ENCODE measurements around the gene CAMTA1.

Gene CAMTA1

GRCh38 chr1:7616953-7617352 is 831.7 kb downstream of the CAMTA1 start:
- Histone ChIP-seq H3K27ac (ENCODE audit: extremely low read depth, low read depth, low read length) (no peak overlapping the region), H3K9me3 (ENCODE audit: control insufficient read depth, insufficient read depth, low read depth, low read length) (no peaks in the 10 kb centered on the region), H3K4me1 (ENCODE audit: control insufficient read depth, insufficient read depth, low read length) (no peaks in the 10 kb centered on the region), H3K36me3 (ENCODE audit: control insufficient read depth in 2 of 2, insufficient read depth in 1 of 2, low read length in 2 of 2) (no peaks in the 10 kb centered on the region), H3K4me3 (ENCODE audit: low read depth, low read length) (no peak overlapping the region)
- TF ChIP-seq ZNF513 (tag by site-specific recombination; IDR thresholded peaks at IDR 0.05), result no peak
- TF ChIP-seq ZNF560 (tag by site-specific recombination; IDR thresholded peaks at IDR 0.05; ENCODE audit: borderline replicate concordance), result no peak
- TF ChIP-seq MEIS1 (CRISPR knock-in tag; IDR thresholded peaks at IDR 0.05; ENCODE audit: borderline replicate concordance), result no peak
- no peak for TF ChIP-seq ZNF121 (tag by site-specific recombination; IDR thresholded peaks at IDR 0.05)
- no peak for TF ChIP-seq ZNF645 (tag by site-specific recombination; IDR thresholded peaks at IDR 0.05)
- no peak for TF ChIP-seq ZNF76 (tag by site-specific recombination; IDR thresholded peaks at IDR 0.05; ENCODE audit: borderline replicate concordance, low read depth)
- TF ChIP-seq ZFP37 (tag by site-specific recombination; IDR thresholded peaks at IDR 0.05), result no peak
- no peak for TF ChIP-seq ZNF426 (tag by site-specific recombination; IDR thresholded peaks at IDR 0.05)
- ChIA-PET CTCF (no interaction called here), POLR2A (no interaction called here)

GRCh38 chr1:7617826-7618225 is 832.6 kb downstream of the CAMTA1 start:
- POLR2A ChIA-PET, result no interaction called here
- no peaks in the 10 kb centered on the region for H3K4me1 ChIP-seq (ENCODE audit: control insufficient read depth, insufficient read depth, low read length)
- H3K4me3 ChIP-seq (ENCODE audit: low read depth, low read length), result no peak overlapping the region
- H3K9me3 ChIP-seq (ENCODE audit: control insufficient read depth, insufficient read depth, low read depth, low read length), result no peaks in the 10 kb centered on the region
- TF ChIP-seq ZNF214 (tag by site-specific recombination; IDR thresholded peaks at IDR 0.05; ENCODE audit: borderline replicate concordance), result no peak
- TF ChIP-seq INSM2 (tag by site-specific recombination; IDR thresholded peaks at IDR 0.05), result no peak
- TF ChIP-seq ZNF777 (tag by site-specific recombination; IDR thresholded peaks at IDR 0.05; ENCODE audit: borderline replicate concordance), result no peak
- TF ChIP-seq ZNF514 (tag by site-specific recombination; IDR thresholded peaks at IDR 0.05), result no peak
- CTCF ChIA-PET, result no interaction called here
- no peak overlapping the region for H3K27ac ChIP-seq (ENCODE audit: extremely low read depth, low read depth, low read length)
- no peaks in the 10 kb centered on the region for H3K36me3 ChIP-seq (ENCODE audit: control insufficient read depth in 2 of 2, insufficient read depth in 1 of 2, low read length in 2 of 2)

GRCh38 chr1:7620196-7620595 is 834.9 kb downstream of the CAMTA1 start:
- Histone ChIP-seq H3K27ac (ENCODE audit: extremely low read depth, low read depth, low read length) (no peak overlapping the region), H3K4me1 (ENCODE audit: control insufficient read depth, insufficient read depth, low read length) (no peaks in the 10 kb centered on the region), H3K36me3 (ENCODE audit: control insufficient read depth in 2 of 2, insufficient read depth in 1 of 2, low read length in 2 of 2) (no peaks in the 10 kb centered on the region), H3K9me3 (ENCODE audit: control insufficient read depth, insufficient read depth, low read depth, low read length) (no peaks in the 10 kb centered on the region), H3K4me3 (ENCODE audit: low read depth, low read length) (no peak overlapping the region)
- ChIA-PET CTCF (no interaction called here), POLR2A (no interaction called here)
- no peak for TF ChIP-seq SETDB1 (IDR thresholded peaks at IDR 0.05; ENCODE audit: insufficient read length, low read length)
- no peak for TF ChIP-seq ZNF362 (tag by site-specific recombination; IDR thresholded peaks at IDR 0.05)
- no peak for TF ChIP-seq GLI4 (tag by site-specific recombination; IDR thresholded peaks at IDR 0.05)
- TF ChIP-seq ZNF585B (tag by site-specific recombination; IDR thresholded peaks at IDR 0.05), result no peak
- no peak for TF ChIP-seq ZNF423 (tag by site-specific recombination; IDR thresholded peaks at IDR 0.05)
- TF ChIP-seq ZNF335 (tag by site-specific recombination; conservative IDR thresholded peaks at IDR 0.05), result no peak
- no peak for TF ChIP-seq ZNF704 (tag by site-specific recombination; IDR thresholded peaks at IDR 0.05)
- no peak for TF ChIP-seq HOXD13 (CRISPR knock-in tag; IDR thresholded peaks at IDR 0.05; ENCODE audit: borderline replicate concordance)
- TF ChIP-seq ZBTB21 (tag by site-specific recombination; IDR thresholded peaks at IDR 0.05), result no peak

Data from HEK293 (cell line).